NCI-H2227 (cell line): ENCODE measurements around the gene MYO7B.
A peak's percentile ranks its signal among the peaks of the same experiment; 100 is the strongest.
"Not testable (repeated sequence)": the region's sequence is repeated elsewhere in the genome, so short reads cannot be mapped to it uniquely, and the experiment has no call there.

ENCODE experiments used
- DNase-seq: peaks from one replicate; lab custom pipeline; 2025; ENCODE audit not compliant: unreplicated experiment; lab: John Stamatoyannopoulos, UW

MYO7B gene

GRCh38 chr2:127523269-127523939 lies 12.1 kb upstream of the MYO7B start:
- no peak for DNase-seq

DNA sequence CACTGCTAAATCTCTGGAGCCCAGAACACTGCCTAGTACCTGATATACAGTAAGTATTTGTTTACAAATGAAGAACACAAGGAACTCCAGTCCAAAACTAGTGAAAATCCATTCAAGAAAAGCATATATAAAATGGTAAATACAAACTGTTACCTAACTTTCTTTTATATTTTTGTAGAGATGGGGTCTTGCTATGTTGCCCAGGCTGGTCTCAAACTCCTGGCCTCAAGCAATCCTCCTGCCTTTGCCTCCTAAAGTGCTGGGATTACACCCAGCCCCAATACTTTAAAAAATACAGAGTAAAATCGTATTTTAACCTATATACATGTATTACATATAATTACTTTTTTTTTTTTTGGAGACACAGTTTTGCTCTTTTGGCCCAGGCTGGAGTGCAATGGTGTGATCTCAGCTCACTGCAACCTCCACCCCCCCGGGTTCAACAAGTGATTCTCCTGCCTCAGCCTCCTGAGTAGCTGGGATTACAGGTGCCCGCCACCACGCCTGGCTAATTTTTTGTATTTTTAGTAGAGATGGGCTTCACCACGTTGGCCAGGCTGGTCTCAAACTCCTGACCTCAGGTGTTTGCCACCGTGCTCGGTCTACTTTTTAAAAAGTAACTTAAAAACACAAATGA lies 11.2 kb upstream of the MYO7B start:
- not testable (repeated sequence) for DNase-seq

DNA sequence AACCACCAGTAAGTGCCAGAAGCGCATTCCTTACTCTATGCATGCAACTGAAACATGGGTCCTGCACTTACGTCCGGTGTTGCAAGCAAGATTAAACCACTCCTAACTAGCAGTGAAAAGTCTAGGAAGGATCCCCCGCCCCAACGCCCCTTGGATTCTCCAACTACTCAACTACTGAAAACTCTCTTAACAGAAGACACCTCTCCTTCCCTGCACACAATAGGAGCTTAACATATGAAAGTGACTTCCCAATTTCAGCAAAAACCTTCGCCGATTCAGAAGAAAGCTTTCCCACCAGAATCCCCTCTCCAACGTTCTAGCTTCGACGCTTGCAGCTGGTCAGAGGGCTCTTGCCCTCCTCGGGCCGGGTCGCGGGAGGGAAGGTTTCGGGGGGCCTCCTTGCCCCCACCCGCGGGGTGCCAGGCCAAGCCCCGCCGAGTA lies 9.8 kb upstream of the MYO7B start:
- DNase-seq = peak; percentile 66

- peak; percentile 99 for DNase-seq
Measured at GRCh38 chr2:127526132-127527000, 9.1 kb upstream of the MYO7B start, which contains the start of gene IWS1. IWS1 (minus strand) TSS chr2:127526489; CDS start chr2:127526208, 281 bp downstream.

DNA sequence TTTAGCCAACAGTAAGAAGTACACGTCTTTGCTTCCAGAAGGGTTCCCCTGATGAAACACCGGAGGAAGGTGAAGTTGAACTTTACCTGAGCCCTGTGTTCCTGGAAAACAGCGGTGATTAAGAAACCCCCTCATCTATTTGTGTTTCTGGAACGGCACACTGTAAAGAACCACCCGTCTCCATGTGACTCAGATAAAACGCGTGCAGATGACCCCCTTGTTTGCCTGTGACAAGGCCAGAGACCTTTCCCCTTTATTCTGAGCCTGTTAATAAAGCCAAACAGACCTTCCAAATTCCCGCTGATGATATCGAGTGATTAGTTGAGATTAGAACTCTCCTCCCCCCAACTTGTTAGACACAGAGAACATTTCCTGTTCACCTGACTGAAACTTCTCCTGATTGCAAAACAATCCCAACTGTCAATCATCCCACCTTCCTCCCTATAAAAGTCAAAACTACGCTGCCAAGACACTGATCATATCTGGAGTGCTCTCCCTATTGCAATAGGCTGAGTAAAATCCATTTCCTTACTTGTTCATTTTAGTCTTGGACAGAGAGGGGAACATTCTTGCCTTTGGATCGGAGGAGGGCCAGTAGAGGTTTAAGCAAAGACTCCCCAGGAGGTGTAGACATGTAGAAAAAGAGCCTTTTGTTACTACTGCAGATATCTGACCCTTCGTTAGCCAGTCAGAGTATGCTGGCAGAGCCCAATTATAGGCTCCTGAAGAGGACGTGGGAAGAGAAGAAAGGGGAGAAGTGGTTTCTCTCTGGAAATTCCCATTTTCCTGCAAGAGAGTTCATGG lies 8.3 kb upstream of the MYO7B start:
- peak; percentile 71 for DNase-seq

GRCh38 chr2:127528487-127528886 lies 7.0 kb upstream of the MYO7B start:
- peak; percentile 24 for DNase-seq

GRCh38 chr2:127529416-127529815 lies 6.1 kb upstream of the MYO7B start:
- not testable (repeated sequence) for DNase-seq

DNA sequence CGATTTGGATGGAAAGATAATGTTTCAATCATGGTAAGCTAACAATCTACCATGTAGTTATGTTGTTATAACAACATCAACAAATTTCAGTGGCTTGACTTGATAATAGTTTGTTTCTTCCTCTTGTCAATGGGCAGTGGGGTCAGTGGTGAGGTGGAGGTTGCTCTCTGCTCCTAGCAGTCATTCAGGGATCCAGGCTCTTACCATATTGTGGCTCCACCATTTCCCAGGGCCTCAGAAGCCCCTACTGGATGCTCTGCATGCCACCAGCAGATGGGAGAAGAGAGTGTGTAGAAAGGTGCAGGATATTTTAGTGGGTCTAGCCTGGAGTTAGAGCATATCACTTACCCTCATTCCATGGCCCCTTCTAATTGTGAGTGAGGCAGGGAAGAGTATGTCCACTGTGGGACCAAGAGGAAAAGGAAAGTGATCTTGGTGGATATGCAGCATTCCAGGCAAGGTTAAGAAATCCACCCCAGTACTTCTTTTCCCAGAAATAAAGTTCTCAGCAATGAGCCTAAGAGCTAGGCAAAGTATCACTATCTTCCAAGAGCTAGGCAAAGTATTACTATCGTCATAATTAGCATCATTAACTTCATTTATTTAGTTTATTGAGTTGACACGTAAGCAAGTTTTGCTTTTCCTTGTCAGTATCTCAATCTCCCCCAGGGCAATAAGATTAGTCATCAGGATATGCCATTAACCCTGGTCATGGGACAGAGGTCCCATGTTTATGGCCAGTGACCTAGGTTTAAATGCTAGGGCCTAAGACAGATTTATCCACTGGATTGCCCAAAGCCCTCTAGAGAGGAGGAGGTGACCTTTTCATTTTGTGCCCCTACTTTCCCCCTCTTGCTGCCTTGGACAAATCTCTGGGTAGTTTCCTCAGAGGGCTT lies 5.0 kb upstream of the MYO7B start:
- no peak for DNase-seq

GRCh38 chr2:127531221-127531648 lies 4.2 kb upstream of the MYO7B start:
- no peak for DNase-seq

DNA sequence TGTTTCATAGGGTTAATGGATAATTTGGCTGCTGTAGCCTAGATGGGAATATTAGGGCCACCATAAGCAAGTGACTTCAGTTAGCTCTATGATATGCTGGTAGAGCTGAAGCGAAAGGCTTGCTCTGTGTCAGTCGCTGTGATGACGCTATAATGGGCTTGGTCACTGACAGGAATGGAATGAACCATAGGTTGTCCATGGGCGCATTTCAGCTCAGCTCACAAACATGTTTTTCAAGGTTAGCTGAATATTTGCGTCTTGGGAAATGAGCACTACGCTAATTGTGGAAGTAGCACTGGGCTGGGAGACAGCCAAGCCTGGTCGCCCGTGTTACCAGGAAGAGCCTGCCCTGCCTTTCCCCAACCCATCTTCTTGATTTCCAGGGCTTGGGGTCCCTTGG lies 3.2 kb upstream of the MYO7B start:
- DNase-seq = no peak

DNA sequence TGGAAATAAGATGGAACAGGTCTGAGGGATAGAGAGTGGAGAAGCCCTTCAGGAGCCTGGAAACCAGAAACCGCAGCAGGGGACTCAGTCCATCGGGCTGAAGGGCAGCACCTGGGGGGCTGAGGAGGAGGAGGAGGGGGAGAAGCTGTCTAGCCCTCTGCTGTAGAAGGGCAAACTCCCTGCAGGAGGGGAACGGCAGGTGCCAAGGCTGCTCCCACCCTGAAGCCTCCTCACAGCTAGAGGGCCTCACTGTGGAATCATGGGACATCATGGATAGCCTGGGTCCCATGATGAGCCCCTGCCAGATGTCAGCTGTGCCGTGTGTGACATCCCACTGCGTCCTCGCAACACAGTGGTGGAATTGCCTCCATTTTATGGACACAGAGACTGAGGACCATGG lies 435 bp downstream of the MYO7B start:
- DNase-seq = no peak

DNA sequence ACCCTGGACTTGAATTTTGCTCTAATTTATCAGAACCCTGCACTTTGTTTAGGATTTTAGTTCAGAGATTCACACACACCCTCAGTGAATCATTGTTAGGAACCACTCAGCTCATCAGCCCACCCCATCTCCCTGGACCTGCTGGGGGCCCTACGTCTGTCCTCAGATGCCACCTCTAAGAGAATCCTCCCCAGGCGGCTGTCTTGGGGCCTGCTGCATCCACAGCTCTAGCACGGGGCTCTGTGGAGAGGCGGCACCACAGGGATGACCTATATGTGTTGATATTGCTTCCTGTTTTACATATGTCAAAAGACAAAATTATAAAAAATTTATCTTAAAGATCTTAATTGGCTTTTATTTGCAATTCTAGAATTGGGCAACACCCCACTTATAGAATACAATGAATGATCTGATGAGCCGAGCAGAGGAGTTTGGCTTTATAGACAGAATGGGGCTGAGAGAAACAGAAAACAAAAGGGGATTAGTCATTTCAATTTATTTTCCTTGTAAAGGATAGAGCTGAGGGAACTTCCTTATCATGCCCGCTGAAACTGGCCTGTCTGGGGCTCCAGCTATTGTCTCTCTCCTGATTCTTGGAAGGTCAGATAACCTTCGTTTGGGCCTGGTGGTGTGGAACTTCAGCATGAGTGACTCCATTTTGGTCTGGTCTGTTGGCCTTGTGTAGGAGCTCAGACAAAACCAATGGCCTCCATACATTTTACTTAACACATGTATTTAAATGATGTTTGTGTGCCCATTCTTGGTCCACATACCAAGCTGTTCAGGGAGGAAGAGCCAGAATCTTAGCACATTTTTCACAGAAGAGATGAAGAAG lies 1.4 kb downstream of the MYO7B start:
- no peak for DNase-seq

DNA sequence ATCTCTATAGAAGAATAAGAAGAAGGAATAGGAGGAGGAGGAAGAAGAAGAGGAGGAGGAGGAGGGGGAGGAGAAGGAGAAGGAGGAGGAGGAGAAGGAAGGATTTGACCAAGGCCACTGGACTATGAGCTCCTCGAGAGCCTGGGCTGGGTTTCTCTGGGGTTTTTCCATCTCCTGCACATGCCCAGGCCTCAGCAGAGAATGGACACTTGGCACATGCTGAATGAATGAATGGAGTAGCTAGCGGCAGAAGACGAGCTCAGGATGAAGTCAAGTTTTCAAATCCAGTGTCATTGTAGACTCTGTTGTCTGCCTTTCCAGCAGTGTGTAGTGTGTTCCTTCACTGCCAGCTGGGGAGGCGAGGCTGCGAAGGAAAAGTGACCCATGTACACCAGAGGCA lies 2.2 kb downstream of the MYO7B start:
- DNase-seq = no peak

DNA sequence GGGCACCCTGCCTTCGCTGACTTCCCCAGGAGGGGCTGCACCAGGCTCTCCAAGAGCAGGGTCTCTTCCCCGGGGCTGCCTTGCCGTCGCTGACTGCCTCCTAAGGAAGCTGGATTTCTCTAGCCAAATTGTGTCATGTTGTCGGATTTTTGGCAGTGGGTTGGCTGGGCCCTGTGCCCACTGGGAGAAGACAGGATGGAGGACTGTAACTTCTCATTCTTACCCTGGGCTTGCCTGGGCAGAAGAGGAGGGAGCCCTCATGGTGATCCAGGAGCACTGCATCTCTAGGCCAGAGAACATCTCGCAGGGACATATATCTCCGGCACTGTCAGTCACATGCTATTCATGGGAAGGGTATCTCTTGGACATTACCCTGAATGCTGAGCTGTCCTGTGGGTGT lies 6.3 kb downstream of the MYO7B start:
- DNase-seq = no peak

DNA sequence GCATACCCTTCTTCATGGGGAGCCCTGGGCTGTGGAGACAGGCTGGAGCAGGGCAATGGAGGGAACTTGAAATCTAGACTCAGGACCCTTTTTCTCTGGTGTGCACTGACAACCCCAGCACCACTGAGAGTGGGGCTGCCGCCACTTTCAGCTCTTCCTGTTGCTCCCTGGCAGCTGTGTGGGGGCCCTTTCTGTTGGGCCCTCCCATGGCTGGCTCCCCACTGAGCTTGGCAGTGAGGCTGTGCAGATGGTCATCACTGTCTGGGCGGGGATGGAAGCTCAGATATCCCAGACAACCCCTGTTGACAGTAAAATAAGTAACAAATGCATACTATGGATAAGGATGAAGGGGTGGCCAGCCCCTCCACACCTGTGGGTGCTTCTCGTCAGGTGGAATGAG lies 6.7 kb downstream of the MYO7B start:
- DNase-seq = no peak

- not testable (repeated sequence) for DNase-seq
Measured at GRCh38 chr2:127543013-127543501, 7.6 kb downstream of the MYO7B start.

GRCh38 chr2:127545189-127545588 lies 9.7 kb downstream of the MYO7B start:
- no peak for DNase-seq

GRCh38 chr2:127545796-127546195 lies 10.3 kb downstream of the MYO7B start:
- no peak for DNase-seq

- DNase-seq = no peak
Measured at GRCh38 chr2:127546797-127547196, 11.3 kb downstream of the MYO7B start.
